H1 (cell line): ENCODE results near the gene PSMC4. TPM values are rescaled to one million over a fixed set of nuclear protein-coding genes. Genes with fewer than 3 reads are reported as not detected.

Experiments
- CTCF ChIA-PET: fragments of 300-600 bp; sonication (Branson Sonifier 250); formaldehyde crosslinking; loops from one replicate; lab custom pipeline; 2021; ENCODE audit not compliant: partially characterized antibody; lab: Charles Lee
- POLR2A ChIA-PET: fragments of 300-600 bp; sonication (Branson Sonifier 250); formaldehyde crosslinking; loops from one replicate; lab custom pipeline; 2021; ENCODE audit warnings: inconsistent platforms; ENCODE audit not compliant: partially characterized antibody; lab: Charles Lee
- DNase-seq, 2 experiments: peaks; one replicate each; pipeline versions ENCODE4 v3.0.0 to v3.0.0-alpha.2; 2010 to 2022; ENCODE audit warnings: low spot score in 2 of 2, low read depth in 1 of 2, mixed read lengths in 1 of 2
- FAIRE-seq: peaks from 2 replicates; lab custom pipeline; 2011; peaks lifted over from hg19 to GRCh38; lab: Jason Lieb, UNC
- H2AFZ ChIP-seq: 2 replicates; pipeline ENCODE4 v1.8.1; 2012; ENCODE audit warnings: low read length, inconsistent platforms
- H2AK5ac ChIP-seq: 2 replicates; pipeline ENCODE4 v1.6.1; 2013; ENCODE audit warnings: low read depth, low read length
- H2BK120ac ChIP-seq: replicated peaks from 2 replicates; pipeline ENCODE3; 2013; ENCODE audit warnings: low read depth, low read length, inconsistent platforms
- H2BK12ac ChIP-seq: 2 replicates; pipeline ENCODE4 v1.6.1; 2013; ENCODE audit warnings: low read depth, low read length
- H2BK15ac ChIP-seq: 2 replicates; pipeline ENCODE4 v1.6.1; 2013; ENCODE audit warnings: low read length
- H2BK20ac ChIP-seq: 2 replicates; pipeline ENCODE4 v1.6.1; 2013; ENCODE audit warnings: low read length
- H2BK5ac ChIP-seq: 2 replicates; pipeline ENCODE4 v1.6.1; 2013; ENCODE audit warnings: low read depth, low read length
- H3K14ac ChIP-seq: 2 replicates; pipeline ENCODE4 v1.6.1; 2013; ENCODE audit warnings: inconsistent platforms; ENCODE audit not compliant: insufficient read length
- H3K18ac ChIP-seq: 2 replicates; pipeline ENCODE4 v1.6.1; 2013; ENCODE audit warnings: low read length; ENCODE audit errors: extremely low read depth
- H3K23ac ChIP-seq: 2 replicates; pipeline ENCODE4 v1.6.1; 2013; ENCODE audit warnings: inconsistent platforms; ENCODE audit not compliant: insufficient read length
- H3K23me2 ChIP-seq: 2 replicates; pipeline ENCODE4 v1.6.1; 2013; ENCODE audit warnings: low read depth, low read length
- H3K27ac ChIP-seq: 2 replicates; pipeline ENCODE4 v1.6.1; 2011; ENCODE audit warnings: low read depth, low read length, inconsistent platforms
- H3K27me3 ChIP-seq, 4 experiments: replicated peaks in 1 of 4; 1 replicate in 1 of 4; 2 replicates in 3 of 4; pipeline versions ENCODE4 v1.6.1 to v1.8.1; 2011 to 2013; ENCODE audit warnings: low read length in 3 of 4, mild to moderate bottlenecking in 3 of 4, inconsistent platforms in 2 of 4, mixed read lengths in 2 of 4, moderate library complexity in 1 of 4; ENCODE audit not compliant: control insufficient read depth in 3 of 4, insufficient read depth in 3 of 4; ENCODE audit errors: extremely low read depth in 1 of 4
- H3K36me3 ChIP-seq, 4 experiments: 2 replicates each; pipeline versions ENCODE4 v1.6.1 to v1.8.1; 2011 to 2013; ENCODE audit warnings: mild to moderate bottlenecking in 4 of 4, low read length in 3 of 4, moderate library complexity in 2 of 4, control low read depth in 1 of 4, inconsistent platforms in 1 of 4; ENCODE audit not compliant: insufficient read depth in 4 of 4, control insufficient read depth in 2 of 4
- H3K4ac ChIP-seq: replicated peaks from 2 replicates; pipeline ENCODE3; 2013; ENCODE audit warnings: low read length, low read depth, mixed read lengths, inconsistent platforms; ENCODE audit not compliant: insufficient read length
- H3K4me1 ChIP-seq, 4 experiments: replicated peaks in 1 of 4; 1 replicate in 1 of 4; 2 replicates in 3 of 4; pipeline versions ENCODE4 v1.6.1 to v1.8.1; 2011 to 2013; ENCODE audit warnings: low read length in 3 of 4, inconsistent platforms in 2 of 4, mixed read lengths in 1 of 4; ENCODE audit not compliant: insufficient read depth in 4 of 4, control insufficient read depth in 3 of 4
- H3K4me2 ChIP-seq, 2 experiments: 2 replicates each; pipeline versions ENCODE4 v1.6.1 to v1.8.1; 2011 to 2013; ENCODE audit warnings: low read depth in 2 of 2, low read length in 2 of 2, control low read depth in 1 of 2, inconsistent platforms in 1 of 2, mild to moderate bottlenecking in 1 of 2; ENCODE audit not compliant: insufficient read depth in 1 of 2
- H3K4me3 ChIP-seq, 4 experiments: fragments of 200-600, 300-600 bp in 1 of 4; sonication (generic), shearing (Covaris generic), sonication (Bioruptor Twin) in 1 of 4; 2 replicates each; pipeline versions ENCODE4 v1.5.1 to v1.8.1; 2011 to 2016; ENCODE audit warnings: low read length in 4 of 4, low read depth in 3 of 4, control low read depth in 2 of 4, inconsistent platforms in 2 of 4, mild to moderate bottlenecking in 2 of 4, mixed read lengths in 1 of 4, moderate library complexity in 1 of 4; ENCODE audit not compliant: insufficient read depth in 2 of 4; ENCODE audit errors: extremely low read depth in 1 of 4
- H3K56ac ChIP-seq: replicated peaks from 2 replicates; pipeline ENCODE3; 2013; ENCODE audit warnings: low read depth, mild to moderate bottlenecking, mixed read lengths, low read length, inconsistent platforms; ENCODE audit not compliant: insufficient read length
- H3K79me1 ChIP-seq: 2 replicates; pipeline ENCODE4 v1.6.1; 2013; ENCODE audit warnings: low read depth, low read length, control low read depth
- H3K79me2 ChIP-seq, 2 experiments: 2 replicates each; pipeline versions ENCODE4 v1.6.1 to v1.8.1; 2012 to 2013; ENCODE audit warnings: low read length in 2 of 2, mild to moderate bottlenecking in 2 of 2, inconsistent platforms in 1 of 2; ENCODE audit not compliant: insufficient read depth in 2 of 2, control insufficient read depth in 1 of 2
- H3K9ac ChIP-seq, 4 experiments: replicated peaks in 1 of 4; 1 replicate in 1 of 4; 2 replicates in 3 of 4; pipeline versions ENCODE4 v1.6.1 to v1.8.1; 2011 to 2013; ENCODE audit warnings: low read depth in 3 of 4, low read length in 3 of 4, control low read depth in 2 of 4, mild to moderate bottlenecking in 2 of 4, moderate library complexity in 2 of 4, inconsistent platforms in 1 of 4; ENCODE audit errors: extremely low read depth in 1 of 4
- H3K9me3 ChIP-seq, 2 experiments: 2 replicates each; pipeline versions ENCODE4 v1.6.1 to v1.8.1; 2012 to 2013; ENCODE audit warnings: mild to moderate bottlenecking in 2 of 2, moderate library complexity in 2 of 2, control low read depth in 1 of 2, inconsistent platforms in 1 of 2, low read depth in 1 of 2, low read length in 1 of 2, mixed read lengths in 1 of 2; ENCODE audit not compliant: insufficient read depth in 2 of 2
- H4K20me1 ChIP-seq, 2 experiments: replicated peaks in 1 of 2; 2 replicates each; pipeline versions ENCODE3 to v1.8.1; 2011 to 2013; ENCODE audit warnings: inconsistent platforms in 2 of 2, low read length in 2 of 2, mild to moderate bottlenecking in 1 of 2; ENCODE audit not compliant: insufficient read depth in 2 of 2, control insufficient read depth in 1 of 2
- H4K5ac ChIP-seq: 2 replicates; pipeline ENCODE4 v1.6.1; 2013; ENCODE audit warnings: low read length, low read depth, mixed read lengths, inconsistent platforms; ENCODE audit not compliant: insufficient read length
- H4K8ac ChIP-seq: 2 replicates; pipeline ENCODE4 v1.8.0; 2013; ENCODE audit warnings: mild to moderate bottlenecking, moderate library complexity, low read length, inconsistent platforms; ENCODE audit not compliant: insufficient read depth; ENCODE audit errors: extremely low read depth
- H4K91ac ChIP-seq: replicated peaks from 2 replicates; pipeline ENCODE3; 2013; ENCODE audit warnings: low read length, mixed read lengths, inconsistent platforms; ENCODE audit not compliant: insufficient read length
- TCF12 ChIP-seq: IDR thresholded peaks from 2 replicates; pipeline ENCODE4 v1.6.1; 2011; ENCODE audit warnings: low read depth, mild to moderate bottlenecking, low read length
- WGBS, 2 experiments: shearing (Covaris generic) in 1 of 2; methylation state at CpG; one replicate each; pipeline versions ENCODE4 v1.1.6 to v1.1.7; 2013 to 2015; ENCODE audit warnings: low lambda C conversion rate in 2 of 2, mixed read lengths in 2 of 2, inconsistent platforms in 1 of 2, low coverage in 1 of 2, missing lambda C conversion rate in 1 of 2; ENCODE audit not compliant: insufficient replicate concordance in 2 of 2, insufficient coverage in 1 of 2, insufficient read length in 1 of 2; ENCODE audit errors: extremely low coverage in 1 of 2, missing lambda C conversion rate in 1 of 2; 5-methylcytosine and 5-hydroxymethylcytosine counted together
- polyA plus RNA-seq, 7 experiments: library from polyadenylated mRNA; depleted of rRNA in 3 of 7; stranded (reverse) in 5 of 7; unstranded in 2 of 7; fragments of >200 nt in 5 of 7; fragments of 200-250 nt in 2 of 7; gene quantifications; 1 replicate in 5 of 7; 2 replicates in 1 of 7; 4 replicates in 1 of 7; pipeline versions ENCODE4 v1.2.1 to v1.2.3, GENCODE V29; 2011 to 2013; ENCODE audit warnings: missing spikeins in 2 of 7, mixed read lengths in 2 of 7
- total RNA-seq: library from RNA; stranded (reverse); fragmentation: NEBNext Ultra II Directional; extraction: Animal tissue kit (Norgen Biotek cat#: 25700); gene quantifications from 2 replicates; pipeline ENCODE4 v1.2.1, GENCODE V29; 2021

PSMC4 gene
- total and polyA plus RNA-seq, 2 of the 8 experiments (the other 6 are each of a cell fraction or from before 2014, with no cell fraction given), result 116 to 126 TPM

DNA sequence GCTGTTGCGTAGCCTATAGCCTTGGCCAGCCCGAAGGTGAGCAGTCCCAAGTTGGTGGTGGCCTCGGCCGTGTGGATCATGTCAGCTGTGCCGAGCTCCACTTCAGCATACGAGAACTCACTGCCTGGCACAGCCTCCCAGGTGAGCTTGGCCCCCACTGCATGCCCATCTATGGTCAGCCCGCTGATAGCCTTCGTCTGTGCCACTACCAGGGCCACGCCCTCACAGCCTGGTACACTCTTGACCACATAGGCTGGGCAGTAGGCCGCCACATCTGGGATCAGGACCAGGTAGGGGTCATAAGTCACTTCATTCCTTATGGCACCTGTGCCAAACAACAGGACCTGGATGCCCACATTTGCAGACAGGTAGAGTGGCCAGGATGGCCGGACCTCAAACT, 43.9 kb upstream of the PSMC4 start:
- Histone ChIP-seq H3K79me1 (no peaks in the 10 kb centered on the region), H3K27ac (no peak overlapping the region), H3K36me3 (no peaks in the 10 kb centered on the region), H2BK5ac (no peak overlapping the region), H2BK12ac (no peak overlapping the region), H4K5ac (no peak overlapping the region), H3K4me1 (no peaks in the 10 kb centered on the region), H3K23ac (no peak overlapping the region), H3K79me2 (no peaks in the 10 kb centered on the region), H3K9ac (no peak overlapping the region), H4K91ac (no peak overlapping the region), H3K14ac (no peak overlapping the region), H2BK20ac (no peak overlapping the region), H2BK120ac (no peak overlapping the region), H3K4me2 (no peak overlapping the region), H3K27me3 (no peaks in the 10 kb centered on the region), H3K23me2 (no peaks in the 10 kb centered on the region), H3K18ac (no peak overlapping the region), H3K4ac (no peak overlapping the region), H2BK15ac (no peak overlapping the region), H3K9me3 (no peaks in the 10 kb centered on the region), H4K8ac (no peak overlapping the region), H3K4me3 (no peak overlapping the region), H2AK5ac (no peak overlapping the region), H2AFZ (no peak overlapping the region), H4K20me1 (no peaks in the 10 kb centered on the region), H3K56ac (no peak overlapping the region)
- DNase-seq, result no peak
- CTCF ChIA-PET, result interaction anchor here (0.5 to 1.0 kb wide), 2 partner anchors 12 to 759 kb away, joined by 3 to 4 read pairs; no protein-coding TSS in a partner anchor
- no peak for FAIRE-seq
- WGBS, 2 experiments, result 90% methylated on average over 11 of the region's 11 CpGs; no CpG with 5 or more reads in 1 of the 2 experiments
- POLR2A ChIA-PET, result interaction anchor here (1.4 kb wide), 1 partner anchor 43 kb away, joined by 3 read pairs; no protein-coding TSS in a partner anchor
- no peak for TF ChIP-seq TCF12
